Endothelial cell of umbilical vein (primary cell): ENCODE measurements around the gene NR1H2.

Source experiments
- EZH2 ChIP-seq: IDR thresholded peaks from 2 replicates; pipeline ENCODE4 v1.6.1; 2012; ENCODE audit warnings: borderline replicate concordance, low read depth, mild to moderate bottlenecking, moderate library complexity, low read length, inconsistent platforms; ENCODE audit not compliant: severe bottlenecking
- JUN ChIP-seq: IDR thresholded peaks from 2 replicates; pipeline ENCODE4 v1.6.1; 2011; ENCODE audit warnings: borderline replicate concordance, low read depth; ENCODE audit not compliant: insufficient read length, insufficient read depth
- POLR2A ChIP-seq: IDR thresholded peaks from 2 replicates; pipeline ENCODE4 v1.6.1; 2012; ENCODE audit warnings: low read depth, mild to moderate bottlenecking, control low read depth, low read length
- TF ChIP-seq, protein P1 (sequence below), 2 donors: IDR thresholded peaks; 1 replicate in 1 of 2; 2 replicates in 1 of 2; pipeline ENCODE4 v1.5.1; 2011; ENCODE audit warnings: low read length in 2 of 2, mild to moderate bottlenecking in 2 of 2, moderate library complexity in 2 of 2, control low read depth in 1 of 2, inconsistent platforms in 1 of 2, low read depth in 1 of 2; ENCODE audit not compliant: insufficient read depth in 1 of 2; ENCODE audit errors: extremely low read depth in 1 of 2

GRCh38 chr19:50419022-50419579 lies 42.8 kb downstream of the NR1H2 start:
- TF ChIP-seq POLR2A = no peak
- peak; percentile 85 for TF ChIP-seq EZH2
- TF ChIP-seq, protein P1, sequence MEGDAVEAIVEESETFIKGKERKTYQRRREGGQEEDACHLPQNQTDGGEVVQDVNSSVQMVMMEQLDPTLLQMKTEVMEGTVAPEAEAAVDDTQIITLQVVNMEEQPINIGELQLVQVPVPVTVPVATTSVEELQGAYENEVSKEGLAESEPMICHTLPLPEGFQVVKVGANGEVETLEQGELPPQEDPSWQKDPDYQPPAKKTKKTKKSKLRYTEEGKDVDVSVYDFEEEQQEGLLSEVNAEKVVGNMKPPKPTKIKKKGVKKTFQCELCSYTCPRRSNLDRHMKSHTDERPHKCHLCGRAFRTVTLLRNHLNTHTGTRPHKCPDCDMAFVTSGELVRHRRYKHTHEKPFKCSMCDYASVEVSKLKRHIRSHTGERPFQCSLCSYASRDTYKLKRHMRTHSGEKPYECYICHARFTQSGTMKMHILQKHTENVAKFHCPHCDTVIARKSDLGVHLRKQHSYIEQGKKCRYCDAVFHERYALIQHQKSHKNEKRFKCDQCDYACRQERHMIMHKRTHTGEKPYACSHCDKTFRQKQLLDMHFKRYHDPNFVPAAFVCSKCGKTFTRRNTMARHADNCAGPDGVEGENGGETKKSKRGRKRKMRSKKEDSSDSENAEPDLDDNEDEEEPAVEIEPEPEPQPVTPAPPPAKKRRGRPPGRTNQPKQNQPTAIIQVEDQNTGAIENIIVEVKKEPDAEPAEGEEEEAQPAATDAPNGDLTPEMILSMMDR (IDR thresholded peaks at IDR 0.05; ENCODE audit: extremely low read depth in 1 of 2, insufficient read depth in 1 of 2, low read depth in 1 of 2, low read length in 2 of 2) = no peak
- TF ChIP-seq JUN = no peak
